SK-N-MC (cell line): ENCODE data around the gene MXD4.

Experiments
- EZH2 ChIP-seq: fragments of 200-600 bp; sonication (generic); IDR thresholded peaks from one replicate; pipeline ENCODE4 v1.6.1; 2017; ENCODE audit warnings: antibody characterized with exemption
- FOXP2 ChIP-seq: optimal IDR thresholded peaks from 2 replicates; pipeline ENCODE3; 2011; ENCODE audit warnings: mild to moderate bottlenecking, moderate library complexity; ENCODE audit not compliant: insufficient read depth; ENCODE audit errors: extremely low read length, control extremely low read depth
- POLR2AphosphoS5 ChIP-seq: IDR thresholded peaks from 2 replicates; pipeline ENCODE4 v1.6.1; 2012; ENCODE audit warnings: mild to moderate bottlenecking, low read depth, low read length, borderline replicate concordance

- no peak for TF ChIP-seq FOXP2
- no peak for TF ChIP-seq EZH2
- no peak for TF ChIP-seq POLR2AphosphoS5
Observed at GRCh38 chr4:2298532-2298991, 36.7 kb upstream of the MXD4 start.
